Thymus (tissue), 11 donors: Measurements from ENCODE around the gene KCNMA1. TPM values are rescaled to one million over a fixed set of nuclear protein-coding genes. Genes with fewer than 3 reads are reported as not detected.

Experiments used
- DNase-seq, 9 donors: peaks; one replicate each; pipeline ENCODE4 v3.0.0-alpha.2; 2013; ENCODE audit warnings: low spot score in 9 of 9, low read depth in 6 of 9, missing footprints in 1 of 9
- H3K27ac ChIP-seq, 2 donors: one replicate each; pipeline ENCODE4 v1.5.1; 2013; ENCODE audit warnings: control low read depth in 1 of 2, low read depth in 1 of 2, low read length in 1 of 2, mild to moderate bottlenecking in 1 of 2, moderate library complexity in 1 of 2
- H3K27me3 ChIP-seq, 2 donors: one replicate each; pipeline ENCODE4 v1.5.1; 2013; ENCODE audit warnings: low read length in 1 of 2; ENCODE audit not compliant: control insufficient read depth in 2 of 2, insufficient read depth in 1 of 2
- H3K36me3 ChIP-seq, 2 donors: one replicate each; pipeline ENCODE4 v1.5.1; 2013; ENCODE audit warnings: low read length in 1 of 2, mild to moderate bottlenecking in 1 of 2, moderate library complexity in 1 of 2; ENCODE audit not compliant: control insufficient read depth in 2 of 2, insufficient read depth in 2 of 2
- H3K4me1 ChIP-seq, 2 donors: one replicate each; pipeline ENCODE4 v1.5.1; 2013; ENCODE audit warnings: low read length in 2 of 2; ENCODE audit not compliant: control insufficient read depth in 2 of 2, insufficient read depth in 2 of 2
- H3K4me3 ChIP-seq, 2 donors: one replicate each; pipeline ENCODE4 v1.5.1; 2013; ENCODE audit warnings: low read length in 2 of 2, control low read depth in 1 of 2, mild to moderate bottlenecking in 1 of 2
- H3K9me3 ChIP-seq, 2 donors: one replicate each; pipeline ENCODE4 v1.5.1; 2013; ENCODE audit warnings: low read length in 1 of 2, mild to moderate bottlenecking in 1 of 2; ENCODE audit not compliant: control insufficient read depth in 2 of 2, insufficient read depth in 1 of 2
- WGBS: extraction: QIAGEN DNeasy Blood & Tissue Kit; methylation state at CpG from one replicate; pipeline ENCODE4 v1.1.7; 2013; 5-methylcytosine and 5-hydroxymethylcytosine counted together
- polyA plus RNA-seq: library from polyadenylated mRNA; stranded (reverse); fragments of 200-250 nt; gene quantifications from one replicate; pipeline ENCODE4 v1.2.3, GENCODE V29; 2013
- total RNA-seq: library from RNA; stranded (reverse); fragments of 120-200 nt; gene quantifications from one replicate; pipeline ENCODE4 v1.2.4, GENCODE V29; 2013
- donor health status: healthy.

The KCNMA1 gene
- total and polyA plus RNA-seq, 2 donors = 1.9 to 12.9 TPM

GRCh38 chr10:77296534-77297392 lies 340.8 kb downstream of the KCNMA1 start:
- Histone ChIP-seq H3K27ac (no peak overlapping the region), H3K27me3 (no peaks in the 10 kb centered on the region), H3K9me3 (no peaks in the 10 kb centered on the region), H3K4me1 (no peaks in the 10 kb centered on the region), H3K36me3 (no peaks in the 10 kb centered on the region), H3K4me3 (no peak overlapping the region)
- whole genome bisulfite sequencing = 65% methylated on average over 7 of the region's 7 CpGs
- DNase-seq = no peak

- H3K27ac ChIP-seq = no peak overlapping the region
- H3K4me1 ChIP-seq = no peaks in the 10 kb centered on the region
- H3K9me3 ChIP-seq = no peaks in the 10 kb centered on the region
- DNase-seq = no peak
- H3K4me3 ChIP-seq = no peak overlapping the region
- no peaks in the 10 kb centered on the region for H3K27me3 ChIP-seq
- 94% methylated on average over 7 of the region's 7 CpGs for WGBS
- H3K36me3 ChIP-seq = no peaks in the 10 kb centered on the region
These were observed 343.8 kb downstream of the KCNMA1 start for GRCh38 chr10:77293773-77294172.

GRCh38 chr10:77293347-77293746 lies 344.3 kb downstream of the KCNMA1 start:
- no peak overlapping the region for H3K27ac ChIP-seq
- no peaks in the 10 kb centered on the region for H3K36me3 ChIP-seq
- WGBS = 94% methylated on average over 2 of the region's 2 CpGs
- no peaks in the 10 kb centered on the region for H3K27me3 ChIP-seq
- no peak overlapping the region for H3K4me3 ChIP-seq
- DNase-seq = no peak
- no peaks in the 10 kb centered on the region for H3K9me3 ChIP-seq
- no peaks in the 10 kb centered on the region for H3K4me1 ChIP-seq

- H3K4me1 ChIP-seq = no peaks in the 10 kb centered on the region
- no peak overlapping the region for H3K4me3 ChIP-seq
- no peak for DNase-seq
- no peaks in the 10 kb centered on the region for H3K36me3 ChIP-seq
- no peaks in the 10 kb centered on the region for H3K9me3 ChIP-seq
- H3K27me3 ChIP-seq = no peaks in the 10 kb centered on the region
- WGBS = 90% methylated on average over 10 of the region's 10 CpGs
- H3K27ac ChIP-seq = no peak overlapping the region
These were observed 345.8 kb downstream of the KCNMA1 start for GRCh38 chr10:77291596-77292505.

GRCh38 chr10:77290528-77291155 lies 347.0 kb downstream of the KCNMA1 start:
- no peaks in the 10 kb centered on the region for H3K9me3 ChIP-seq
- no peak overlapping the region for H3K4me3 ChIP-seq
- peak in 1 of 9 donors; percentile 12 for DNase-seq
- WGBS = 39% methylated on average over 6 of the region's 6 CpGs
- no peak overlapping the region for H3K27ac ChIP-seq
- no peaks in the 10 kb centered on the region for H3K27me3 ChIP-seq
- no peaks in the 10 kb centered on the region for H3K36me3 ChIP-seq
- no peaks in the 10 kb centered on the region for H3K4me1 ChIP-seq

GRCh38 chr10:77289790-77290189 lies 347.8 kb downstream of the KCNMA1 start:
- DNase-seq = no peak
- no peaks in the 10 kb centered on the region for H3K27me3 ChIP-seq
- 95% methylated on average over 5 of the region's 5 CpGs for WGBS
- no peaks in the 10 kb centered on the region for H3K36me3 ChIP-seq
- H3K9me3 ChIP-seq = no peaks in the 10 kb centered on the region
- H3K4me1 ChIP-seq = no peaks in the 10 kb centered on the region
- H3K27ac ChIP-seq = no peak overlapping the region
- H3K4me3 ChIP-seq = no peak overlapping the region

- H3K27ac ChIP-seq = no peak overlapping the region
- WGBS = 91% methylated on average over 3 of the region's 3 CpGs
- H3K36me3 ChIP-seq = no peaks in the 10 kb centered on the region
- no peak overlapping the region for H3K4me3 ChIP-seq
- H3K27me3 ChIP-seq = no peaks in the 10 kb centered on the region
- no peaks in the 10 kb centered on the region for H3K9me3 ChIP-seq
- DNase-seq = no peak
- no peaks in the 10 kb centered on the region for H3K4me1 ChIP-seq
These were observed 348.5 kb downstream of the KCNMA1 start for GRCh38 chr10:77289027-77289501.

GRCh38 chr10:77287647-77288120 lies 349.9 kb downstream of the KCNMA1 start:
- H3K36me3 ChIP-seq = no peaks in the 10 kb centered on the region
- no peaks in the 10 kb centered on the region for H3K4me1 ChIP-seq
- no peaks in the 10 kb centered on the region for H3K27me3 ChIP-seq
- WGBS = 92% methylated on average over 2 of the region's 2 CpGs
- DNase-seq = no peak
- no peak overlapping the region for H3K4me3 ChIP-seq
- H3K27ac ChIP-seq = no peak overlapping the region
- H3K9me3 ChIP-seq = no peaks in the 10 kb centered on the region
